ENCODE results near the gene CAPNS1.

DNA sequence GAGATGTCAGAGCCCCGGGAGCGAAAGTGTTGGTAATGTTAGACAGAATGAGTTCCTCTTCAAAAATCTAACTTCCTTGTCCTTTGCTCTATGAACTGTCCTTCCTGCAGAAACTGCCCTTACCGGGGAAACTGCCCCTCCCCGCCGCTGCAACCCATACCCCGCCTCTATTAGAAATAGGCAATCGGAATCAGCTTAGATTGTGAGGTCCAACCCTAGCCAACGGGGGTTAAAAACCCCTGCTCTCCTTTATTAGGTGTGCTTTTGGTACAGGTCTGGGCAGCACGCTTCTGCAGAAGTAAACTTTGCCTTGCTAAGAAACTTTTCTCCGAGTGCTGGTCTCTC is 11.5 kb upstream of the CAPNS1 start:
- TF ChIP-seq CBX5 (IDR thresholded peaks at IDR 0.05; ENCODE audit: borderline replicate concordance, low read depth) (no peak), MXI1 (IDR thresholded peaks at IDR 0.05; ENCODE audit: low read depth, low read length) (no peak), FOXP1 (CRISPR knock-in tag; IDR thresholded peaks at IDR 0.05) (no peak), FOXJ2 (tag; IDR thresholded peaks at IDR 0.05) (no peak), TBP (optimal IDR thresholded peaks at IDR 0.05; ENCODE audit: low read depth, low read length) (no peak), BMI1 (IDR thresholded peaks at IDR 0.05; ENCODE audit: low read length) (no peak), PCBP1 (IDR thresholded peaks at IDR 0.05; ENCODE audit: low read depth, low read length, poor library complexity, severe bottlenecking) (no peak), NCOA6 (IDR thresholded peaks at IDR 0.05) (no peak)
- TF ChIP-seq, protein P1, sequence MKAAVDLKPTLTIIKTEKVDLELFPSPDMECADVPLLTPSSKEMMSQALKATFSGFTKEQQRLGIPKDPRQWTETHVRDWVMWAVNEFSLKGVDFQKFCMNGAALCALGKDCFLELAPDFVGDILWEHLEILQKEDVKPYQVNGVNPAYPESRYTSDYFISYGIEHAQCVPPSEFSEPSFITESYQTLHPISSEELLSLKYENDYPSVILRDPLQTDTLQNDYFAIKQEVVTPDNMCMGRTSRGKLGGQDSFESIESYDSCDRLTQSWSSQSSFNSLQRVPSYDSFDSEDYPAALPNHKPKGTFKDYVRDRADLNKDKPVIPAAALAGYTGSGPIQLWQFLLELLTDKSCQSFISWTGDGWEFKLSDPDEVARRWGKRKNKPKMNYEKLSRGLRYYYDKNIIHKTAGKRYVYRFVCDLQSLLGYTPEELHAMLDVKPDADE (conservative IDR thresholded peaks at IDR 0.05; ENCODE audit: control insufficient read depth, low read depth, low read length): no peak
- TF ChIP-seq, protein P2, sequence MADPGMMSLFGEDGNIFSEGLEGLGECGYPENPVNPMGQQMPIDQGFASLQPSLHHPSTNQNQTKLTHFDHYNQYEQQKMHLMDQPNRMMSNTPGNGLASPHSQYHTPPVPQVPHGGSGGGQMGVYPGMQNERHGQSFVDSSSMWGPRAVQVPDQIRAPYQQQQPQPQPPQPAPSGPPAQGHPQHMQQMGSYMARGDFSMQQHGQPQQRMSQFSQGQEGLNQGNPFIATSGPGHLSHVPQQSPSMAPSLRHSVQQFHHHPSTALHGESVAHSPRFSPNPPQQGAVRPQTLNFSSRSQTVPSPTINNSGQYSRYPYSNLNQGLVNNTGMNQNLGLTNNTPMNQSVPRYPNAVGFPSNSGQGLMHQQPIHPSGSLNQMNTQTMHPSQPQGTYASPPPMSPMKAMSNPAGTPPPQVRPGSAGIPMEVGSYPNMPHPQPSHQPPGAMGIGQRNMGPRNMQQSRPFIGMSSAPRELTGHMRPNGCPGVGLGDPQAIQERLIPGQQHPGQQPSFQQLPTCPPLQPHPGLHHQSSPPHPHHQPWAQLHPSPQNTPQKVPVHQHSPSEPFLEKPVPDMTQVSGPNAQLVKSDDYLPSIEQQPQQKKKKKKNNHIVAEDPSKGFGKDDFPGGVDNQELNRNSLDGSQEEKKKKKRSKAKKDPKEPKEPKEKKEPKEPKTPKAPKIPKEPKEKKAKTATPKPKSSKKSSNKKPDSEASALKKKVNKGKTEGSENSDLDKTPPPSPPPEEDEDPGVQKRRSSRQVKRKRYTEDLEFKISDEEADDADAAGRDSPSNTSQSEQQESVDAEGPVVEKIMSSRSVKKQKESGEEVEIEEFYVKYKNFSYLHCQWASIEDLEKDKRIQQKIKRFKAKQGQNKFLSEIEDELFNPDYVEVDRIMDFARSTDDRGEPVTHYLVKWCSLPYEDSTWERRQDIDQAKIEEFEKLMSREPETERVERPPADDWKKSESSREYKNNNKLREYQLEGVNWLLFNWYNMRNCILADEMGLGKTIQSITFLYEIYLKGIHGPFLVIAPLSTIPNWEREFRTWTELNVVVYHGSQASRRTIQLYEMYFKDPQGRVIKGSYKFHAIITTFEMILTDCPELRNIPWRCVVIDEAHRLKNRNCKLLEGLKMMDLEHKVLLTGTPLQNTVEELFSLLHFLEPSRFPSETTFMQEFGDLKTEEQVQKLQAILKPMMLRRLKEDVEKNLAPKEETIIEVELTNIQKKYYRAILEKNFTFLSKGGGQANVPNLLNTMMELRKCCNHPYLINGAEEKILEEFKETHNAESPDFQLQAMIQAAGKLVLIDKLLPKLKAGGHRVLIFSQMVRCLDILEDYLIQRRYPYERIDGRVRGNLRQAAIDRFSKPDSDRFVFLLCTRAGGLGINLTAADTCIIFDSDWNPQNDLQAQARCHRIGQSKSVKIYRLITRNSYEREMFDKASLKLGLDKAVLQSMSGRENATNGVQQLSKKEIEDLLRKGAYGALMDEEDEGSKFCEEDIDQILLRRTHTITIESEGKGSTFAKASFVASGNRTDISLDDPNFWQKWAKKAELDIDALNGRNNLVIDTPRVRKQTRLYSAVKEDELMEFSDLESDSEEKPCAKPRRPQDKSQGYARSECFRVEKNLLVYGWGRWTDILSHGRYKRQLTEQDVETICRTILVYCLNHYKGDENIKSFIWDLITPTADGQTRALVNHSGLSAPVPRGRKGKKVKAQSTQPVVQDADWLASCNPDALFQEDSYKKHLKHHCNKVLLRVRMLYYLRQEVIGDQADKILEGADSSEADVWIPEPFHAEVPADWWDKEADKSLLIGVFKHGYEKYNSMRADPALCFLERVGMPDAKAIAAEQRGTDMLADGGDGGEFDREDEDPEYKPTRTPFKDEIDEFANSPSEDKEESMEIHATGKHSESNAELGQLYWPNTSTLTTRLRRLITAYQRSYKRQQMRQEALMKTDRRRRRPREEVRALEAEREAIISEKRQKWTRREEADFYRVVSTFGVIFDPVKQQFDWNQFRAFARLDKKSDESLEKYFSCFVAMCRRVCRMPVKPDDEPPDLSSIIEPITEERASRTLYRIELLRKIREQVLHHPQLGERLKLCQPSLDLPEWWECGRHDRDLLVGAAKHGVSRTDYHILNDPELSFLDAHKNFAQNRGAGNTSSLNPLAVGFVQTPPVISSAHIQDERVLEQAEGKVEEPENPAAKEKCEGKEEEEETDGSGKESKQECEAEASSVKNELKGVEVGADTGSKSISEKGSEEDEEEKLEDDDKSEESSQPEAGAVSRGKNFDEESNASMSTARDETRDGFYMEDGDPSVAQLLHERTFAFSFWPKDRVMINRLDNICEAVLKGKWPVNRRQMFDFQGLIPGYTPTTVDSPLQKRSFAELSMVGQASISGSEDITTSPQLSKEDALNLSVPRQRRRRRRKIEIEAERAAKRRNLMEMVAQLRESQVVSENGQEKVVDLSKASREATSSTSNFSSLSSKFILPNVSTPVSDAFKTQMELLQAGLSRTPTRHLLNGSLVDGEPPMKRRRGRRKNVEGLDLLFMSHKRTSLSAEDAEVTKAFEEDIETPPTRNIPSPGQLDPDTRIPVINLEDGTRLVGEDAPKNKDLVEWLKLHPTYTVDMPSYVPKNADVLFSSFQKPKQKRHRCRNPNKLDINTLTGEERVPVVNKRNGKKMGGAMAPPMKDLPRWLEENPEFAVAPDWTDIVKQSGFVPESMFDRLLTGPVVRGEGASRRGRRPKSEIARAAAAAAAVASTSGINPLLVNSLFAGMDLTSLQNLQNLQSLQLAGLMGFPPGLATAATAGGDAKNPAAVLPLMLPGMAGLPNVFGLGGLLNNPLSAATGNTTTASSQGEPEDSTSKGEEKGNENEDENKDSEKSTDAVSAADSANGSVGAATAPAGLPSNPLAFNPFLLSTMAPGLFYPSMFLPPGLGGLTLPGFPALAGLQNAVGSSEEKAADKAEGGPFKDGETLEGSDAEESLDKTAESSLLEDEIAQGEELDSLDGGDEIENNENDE (IDR thresholded peaks at IDR 0.05; ENCODE audit: low read depth, low read length): no peak
- TF ChIP-seq, protein P3, sequence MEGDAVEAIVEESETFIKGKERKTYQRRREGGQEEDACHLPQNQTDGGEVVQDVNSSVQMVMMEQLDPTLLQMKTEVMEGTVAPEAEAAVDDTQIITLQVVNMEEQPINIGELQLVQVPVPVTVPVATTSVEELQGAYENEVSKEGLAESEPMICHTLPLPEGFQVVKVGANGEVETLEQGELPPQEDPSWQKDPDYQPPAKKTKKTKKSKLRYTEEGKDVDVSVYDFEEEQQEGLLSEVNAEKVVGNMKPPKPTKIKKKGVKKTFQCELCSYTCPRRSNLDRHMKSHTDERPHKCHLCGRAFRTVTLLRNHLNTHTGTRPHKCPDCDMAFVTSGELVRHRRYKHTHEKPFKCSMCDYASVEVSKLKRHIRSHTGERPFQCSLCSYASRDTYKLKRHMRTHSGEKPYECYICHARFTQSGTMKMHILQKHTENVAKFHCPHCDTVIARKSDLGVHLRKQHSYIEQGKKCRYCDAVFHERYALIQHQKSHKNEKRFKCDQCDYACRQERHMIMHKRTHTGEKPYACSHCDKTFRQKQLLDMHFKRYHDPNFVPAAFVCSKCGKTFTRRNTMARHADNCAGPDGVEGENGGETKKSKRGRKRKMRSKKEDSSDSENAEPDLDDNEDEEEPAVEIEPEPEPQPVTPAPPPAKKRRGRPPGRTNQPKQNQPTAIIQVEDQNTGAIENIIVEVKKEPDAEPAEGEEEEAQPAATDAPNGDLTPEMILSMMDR (IDR thresholded peaks at IDR 0.05 in 2 of 3, conservative IDR thresholded peaks at IDR 0.05 in 1 of 3; ENCODE audit: insufficient read depth in 2 of 3, low read depth in 1 of 3, low read length in 3 of 3): no peak

All from K562 (cell line).